Naive thymus-derived CD4-positive, alpha-beta T cell (primary cell): Measurements from ENCODE around the gene NAPEPLD. TPM values are rescaled to one million over a fixed set of nuclear protein-coding genes. Genes with fewer than 3 reads are reported as not detected.
"Not testable (repeated sequence)": the region's sequence is repeated elsewhere in the genome, so short reads cannot be mapped to it uniquely, and the experiment has no call there.

Source experiments
- ATAC-seq: fragments of 150-1000 bp; cut with Tn5 transposase; 2 replicates; pipeline ENCODE4 v1.10.0; 2021; ENCODE audit warnings: mild to moderate bottlenecking, moderate library complexity
- CTCF ChIA-PET: fragments of 350-600 bp; sonication (Branson Sonifier 250); formaldehyde crosslinking; loops from one replicate; lab custom pipeline; 2021; ENCODE audit warnings: antibody characterized with exemption; lab: Charles Lee
- POLR2A ChIA-PET: fragments of 350-600 bp; sonication (Branson Sonifier 250); formaldehyde crosslinking; loops from one replicate; lab custom pipeline; 2021; ENCODE audit warnings: antibody characterized with exemption, inconsistent platforms; lab: Charles Lee
- DNase-seq, 9 donors: peaks; one replicate each; pipeline versions ENCODE4 v3.0.0 to v3.0.0-alpha.2; 2020 to 2022; ENCODE audit warnings: mixed read lengths in 1 of 9
- H3K27ac ChIP-seq: one replicate; pipeline ENCODE4 v1.7.0; 2013; ENCODE audit warnings: mild to moderate bottlenecking, low read depth, low read length, moderate library complexity
- H3K27me3 ChIP-seq, 2 donors: one replicate each; pipeline ENCODE4 v1.7.0; 2013; ENCODE audit warnings: low read length in 2 of 2, mild to moderate bottlenecking in 2 of 2, moderate library complexity in 2 of 2; ENCODE audit not compliant: control insufficient read depth in 2 of 2, insufficient read depth in 2 of 2
- H3K36me3 ChIP-seq, 3 experiments: 1 replicate in 2 of 3; 2 replicates in 1 of 3; pipeline ENCODE4 v1.7.0; 2013; ENCODE audit warnings: low read length in 3 of 3, mild to moderate bottlenecking in 3 of 3, moderate library complexity in 1 of 3; ENCODE audit not compliant: insufficient read depth in 3 of 3, control insufficient read depth in 2 of 3
- H3K4me1 ChIP-seq, 2 donors: one replicate each; pipeline ENCODE4 v1.7.0; 2013; ENCODE audit warnings: low read length in 2 of 2, mild to moderate bottlenecking in 2 of 2, moderate library complexity in 1 of 2; ENCODE audit not compliant: control insufficient read depth in 2 of 2, insufficient read depth in 2 of 2
- H3K4me3 ChIP-seq: 2 replicates; pipeline ENCODE4 v1.7.0; 2013; ENCODE audit warnings: mild to moderate bottlenecking, low read length
- H3K9me3 ChIP-seq, 3 experiments: 1 replicate in 2 of 3; 2 replicates in 1 of 3; pipeline ENCODE4 v1.7.0; 2013; ENCODE audit warnings: low read length in 3 of 3; ENCODE audit not compliant: control insufficient read depth in 2 of 3
- H3K27ac Mint-ChIP-seq, 9 donors: one replicate each; pipeline ENCODE4 v1.8.0; 2020 to 2022; ENCODE audit warnings: mixed read lengths in 9 of 9, mild to moderate bottlenecking in 8 of 9, moderate library complexity in 5 of 9, inconsistent platforms in 2 of 9
- H3K27me3 Mint-ChIP-seq, 5 donors: one replicate each; pipeline ENCODE4 v1.8.0; 2021 to 2022; ENCODE audit warnings: mixed read lengths in 5 of 5, mild to moderate bottlenecking in 1 of 5
- H3K36me3 Mint-ChIP-seq, 5 donors: one replicate each; pipeline ENCODE4 v1.8.0; 2020 to 2022; ENCODE audit warnings: mixed read lengths in 5 of 5, mild to moderate bottlenecking in 3 of 5, inconsistent platforms in 1 of 5
- H3K4me1 Mint-ChIP-seq, 7 donors: one replicate each; pipeline ENCODE4 v1.8.0; 2020 to 2022; ENCODE audit warnings: mixed read lengths in 7 of 7, mild to moderate bottlenecking in 3 of 7, inconsistent platforms in 1 of 7
- H3K4me3 Mint-ChIP-seq, 10 donors: one replicate each; pipeline ENCODE4 v1.8.0; 2020 to 2022; ENCODE audit warnings: mild to moderate bottlenecking in 10 of 10, mixed read lengths in 10 of 10, moderate library complexity in 6 of 10, inconsistent platforms in 2 of 10
- H3K9me3 Mint-ChIP-seq, 11 donors: one replicate each; pipeline ENCODE4 v1.8.0; 2020 to 2022; ENCODE audit warnings: mixed read lengths in 11 of 11, mild to moderate bottlenecking in 4 of 11, inconsistent platforms in 1 of 11, moderate library complexity in 1 of 11
- intact Hi-C, 2 donors: fragments of 100-400 bp; cut with micrococcal nuclease; formaldehyde crosslinking; loops; one replicate each; pipeline ENCODE4 v1.15.1; 2023
- polyA plus RNA-seq, 2 donors: library from polyadenylated mRNA; unstranded; fragments of 300-500 nt; fragmentation: Illumina TruSeq; gene quantifications; one replicate each; pipeline ENCODE4 v1.2.3, GENCODE V29; 2021
- total RNA-seq, 6 experiments: library from RNA in 5 of 6; stranded (reverse) in 5 of 6; gene quantifications; 1 replicate in 5 of 6; 2 replicates in 1 of 6; pipeline ENCODE4 v1.2.3 and lab custom pipeline; 2021 to 2026

NAPEPLD gene
- total and polyA plus RNA-seq, 7 experiments from 2014 or later = 2.9 to 19.7 (median 9.9) TPM

GRCh38 chr7:103152744-103153617 is 4.1 kb upstream of the NAPEPLD start:
- peaks cover 0 to 18% of the 10 kb centered on the region in 2 donors for H3K4me1 ChIP-seq
- H3K4me3 ChIP-seq, POLR2A ChIA-PET, ATAC-seq, H3K9me3 Mint-ChIP-seq, H3K36me3 ChIP-seq, CTCF ChIA-PET, DNase-seq, intact Hi-C loops, H3K27me3 Mint-ChIP-seq, H3K9me3 ChIP-seq, H3K27me3 ChIP-seq, H3K27ac ChIP-seq: not testable (repeated sequence)
- Mint-ChIP-seq H3K27ac (peak overlapping the region in 3 of 9 donors; percentile 28 to 77 (median 34)), H3K4me1 (peaks cover 15 to 32% (median 24%) of the 10 kb centered on the region in 7 donors), H3K4me3 (peak overlapping the region in 1 of 10 donors; percentile 58), H3K36me3 (peaks cover 0 to 11% (median 0%) of the 10 kb centered on the region in 5 donors)

DNA sequence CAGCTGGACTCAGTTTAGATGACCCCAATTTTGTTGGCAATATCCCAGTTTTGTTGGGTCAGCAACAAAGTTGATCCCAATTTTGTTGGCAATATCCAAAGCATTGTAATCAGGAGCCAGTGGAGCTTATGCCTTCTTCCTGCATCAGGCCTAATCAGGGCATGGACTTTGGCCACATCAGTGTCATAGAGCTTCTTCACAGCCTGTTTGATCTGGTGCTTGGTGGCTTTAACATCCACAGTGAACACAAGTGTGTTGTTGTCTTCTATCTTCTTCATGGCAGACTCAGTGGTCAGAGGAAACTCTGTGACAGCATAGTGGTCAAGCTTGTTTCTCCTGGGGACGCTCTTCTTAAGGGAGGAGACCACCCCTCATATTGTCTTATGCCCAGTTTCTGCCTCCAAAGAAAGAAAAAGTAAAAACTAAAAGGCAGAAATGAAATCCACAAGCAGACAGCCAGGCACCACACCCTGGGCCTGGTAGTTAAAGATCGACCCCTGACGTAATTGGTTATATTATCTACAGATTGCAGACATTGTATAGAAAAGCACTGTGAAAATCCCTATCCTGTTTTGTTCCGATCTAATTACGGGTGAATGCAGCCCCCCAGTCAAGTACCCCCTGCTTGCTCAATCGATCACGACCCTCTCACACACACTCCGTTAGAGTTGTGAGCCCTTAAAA is 3.2 kb upstream of the NAPEPLD start:
- H3K9me3 ChIP-seq, ATAC-seq, H3K9me3 Mint-ChIP-seq, CTCF ChIA-PET, DNase-seq, H3K27ac ChIP-seq, H3K4me3 ChIP-seq, H3K27ac Mint-ChIP-seq, intact Hi-C loops, H3K27me3 Mint-ChIP-seq, H3K27me3 ChIP-seq, H3K36me3 ChIP-seq: not testable (repeated sequence)
- POLR2A ChIA-PET = interaction anchor here (0.7 kb wide), 1 partner anchor 188 kb away, joined by 4 read pairs; no protein-coding TSS in a partner anchor
- peak overlapping the region in 1 of 10 donors; percentile 33 for H3K4me3 Mint-ChIP-seq
- peaks cover 0 to 11% (median 0%) of the 10 kb centered on the region in 5 donors for H3K36me3 Mint-ChIP-seq
- peaks cover 0 to 26% of the 10 kb centered on the region in 2 donors for H3K4me1 ChIP-seq
- peaks cover 24 to 38% (median 33%) of the 10 kb centered on the region in 7 donors for H3K4me1 Mint-ChIP-seq

DNA sequence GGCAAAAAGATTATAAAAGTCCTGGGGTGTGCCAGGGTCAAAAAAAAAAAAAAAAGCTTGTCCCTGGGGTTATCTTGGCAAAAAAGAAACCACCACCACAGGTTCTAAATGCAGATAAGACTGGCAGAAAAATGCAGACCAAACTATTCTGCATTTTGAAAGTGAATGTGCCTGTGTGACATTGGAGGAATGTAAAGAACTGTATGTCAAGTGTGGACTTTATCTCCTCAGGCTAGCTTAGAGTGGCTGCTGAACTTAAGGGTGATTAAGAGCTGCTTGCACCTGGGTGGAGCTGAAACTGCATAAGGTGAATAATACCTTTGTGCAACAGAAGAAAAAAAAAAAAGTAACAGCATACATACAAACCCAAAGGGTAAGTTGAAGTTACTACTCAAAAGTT is 1.3 kb upstream of the NAPEPLD start:
- Mint-ChIP-seq H3K4me1 (peaks cover 19 to 47% (median 44%) of the 10 kb centered on the region in 7 donors), H3K36me3 (peaks cover 0 to 9% (median 0%) of the 10 kb centered on the region in 5 donors), H3K4me3 (peak overlapping the region; percentile 56 to 99 (median 92)), H3K9me3 (peaks cover 0 to 4% (median 0%) of the 10 kb centered on the region in 11 donors), H3K27me3 (no peaks in the 10 kb centered on the region), H3K27ac (peak overlapping the region in 8 of 9 donors; percentile 30 to 97 (median 91))
- H3K27me3 ChIP-seq = no peaks in the 10 kb centered on the region
- ATAC-seq = no peak
- H3K4me3 ChIP-seq = peak overlapping the region; percentile 87
- intact Hi-C loops = no loop called here
- peaks cover 0 to 4% (median 0%) of the 10 kb centered on the region in 3 experiments for H3K36me3 ChIP-seq
- no peaks in the 10 kb centered on the region for H3K9me3 ChIP-seq
- no peak for DNase-seq
- POLR2A ChIA-PET = interaction anchor here (0.6 to 0.7 kb wide), 2 partner anchors 20 to 22 kb away, joined by 3 to 4 read pairs; no protein-coding TSS in a partner anchor
- H3K4me1 ChIP-seq = peaks cover 0 to 24% of the 10 kb centered on the region in 2 donors
- no peak overlapping the region for H3K27ac ChIP-seq
- CTCF ChIA-PET = no interaction called here

- H3K27ac ChIP-seq = peak overlapping the region; percentile 84
- no peaks in the 10 kb centered on the region for H3K9me3 ChIP-seq
- H3K4me1 ChIP-seq = peaks cover 0 to 23% of the 10 kb centered on the region in 2 donors
- no peaks in the 10 kb centered on the region for H3K27me3 ChIP-seq
- Mint-ChIP-seq H3K27ac (peak overlapping the region; percentile 90 to 97 (median 95)), H3K27me3 (no peaks in the 10 kb centered on the region), H3K4me3 (peak overlapping the region; percentile 89 to 99 (median 92)), H3K4me1 (peaks cover 19 to 49% (median 45%) of the 10 kb centered on the region in 7 donors), H3K9me3 (peaks cover 0 to 4% (median 0%) of the 10 kb centered on the region in 11 donors), H3K36me3 (peaks cover 0 to 9% (median 0%) of the 10 kb centered on the region in 5 donors)
- intact Hi-C loops = loop anchor here (1.0 to 5.0 kb wide), 8 partner anchors 75 to 1059 kb away; partner anchors contain the start of genes FAM185A (in 2 of the 2), FBXL13 (in 2 of the 2), PSMC2 (in 2 of the 2) and ORC5 (in 1 of the 2)
- H3K4me3 ChIP-seq = peak overlapping the region; percentile 87
- POLR2A ChIA-PET = interaction anchor here (0.6 to 2.0 kb wide), 4 partner anchors 20 to 74 kb away, joined by 3 to 16 read pairs (median 4); partner anchors contain the start of genes ARMC10 and FBXL13
- ATAC-seq (no peak), DNase-seq (no peak)
- CTCF ChIA-PET = no interaction called here
- peaks cover 0 to 4% (median 0%) of the 10 kb centered on the region in 3 experiments for H3K36me3 ChIP-seq
Measured at GRCh38 chr7:103149808-103150180, 895 bp upstream of the NAPEPLD start.

GRCh38 chr7:103148131-103148993 is 537 bp downstream of the NAPEPLD start:
- ATAC-seq = no peak
- peak in 1 of 9 donors; percentile 4 for DNase-seq
- Histone ChIP-seq H3K27me3 (no peaks in the 10 kb centered on the region), H3K4me1 (peaks cover 0 to 23% of the 10 kb centered on the region in 2 donors), H3K27ac (peak overlapping the region; percentile 84), H3K4me3 (peak overlapping the region; percentile 87), H3K36me3 (peaks cover 0 to 4% (median 0%) of the 10 kb centered on the region in 3 experiments), H3K9me3 (no peaks in the 10 kb centered on the region)
- Mint-ChIP-seq H3K27me3 (no peaks in the 10 kb centered on the region), H3K4me3 (peak overlapping the region; percentile 91 to 99 (median 97)), H3K4me1 (peaks cover 22 to 50% (median 45%) of the 10 kb centered on the region in 7 donors), H3K27ac (peak overlapping the region; percentile 91 to 99 (median 97)), H3K36me3 (peaks cover 0 to 9% (median 5%) of the 10 kb centered on the region in 5 donors), H3K9me3 (peaks cover 0 to 3% (median 0%) of the 10 kb centered on the region in 11 donors)
- ChIA-PET POLR2A (interaction anchor here (0.8 to 2.0 kb wide), 4 partner anchors 12 to 1866 kb away, joined by 3 to 16 read pairs (median 4); partner anchors contain the start of genes ARMC10, FBXL13 and KMT2E), CTCF (interaction anchor here (0.9 kb wide), 1 partner anchor 73 kb away, joined by 3 read pairs; no protein-coding TSS in a partner anchor)
- intact Hi-C loops = loop anchor here (2.0 to 5.0 kb wide), 4 partner anchors 134 to 1060 kb away; partner anchors contain the start of genes FAM185A (in 1 of the 2), ORC5 (in 1 of the 2) and PSMC2 (in 1 of the 2)
